A549 (cell line): Measurements from ENCODE around the gene ZFYVE19.

ENCODE experiments used
- CBX8 ChIP-seq: fragments of 200-600 bp; sonication (generic); IDR thresholded peaks from 2 replicates; pipeline ENCODE4 v1.6.1; 2016
- CEBPB ChIP-seq, 2 experiments: fragments of >200 bp in 1 of 2; sonication (Bioruptor Twin) in 1 of 2; formaldehyde crosslinking in 1 of 2; IDR thresholded peaks; 2 replicates each; pipeline ENCODE4 v1.6.1; 2012 to 2016
- CTCF ChIP-seq: fragments of >200 bp; sonication (Bioruptor Twin); formaldehyde crosslinking; IDR thresholded peaks from 3 replicates; pipeline ENCODE4 v1.5.1; 2016
- EP300 ChIP-seq, 2 experiments: fragments of >200 bp; sonication (Bioruptor Twin); formaldehyde crosslinking; IDR thresholded peaks; 2 replicates in 1 of 2; 3 replicates in 1 of 2; pipeline ENCODE4 v1.6.1; 2016 to 2017
- FOXS1 ChIP-seq: fragments of 250-450 bp; sonication (Bioruptor Pico); IDR thresholded peaks from 2 replicates; pipeline ENCODE4 v1.5.0; 2020; ENCODE audit warnings: mild to moderate bottlenecking, moderate library complexity
- MAX ChIP-seq: IDR thresholded peaks from 2 replicates; pipeline ENCODE4 v1.6.1; 2012
- MYC ChIP-seq: IDR thresholded peaks from 2 replicates; pipeline ENCODE4 v1.6.1; 2012; ENCODE audit warnings: mild to moderate bottlenecking, inconsistent platforms, low read length, improper control_type of control experiment, borderline replicate concordance
- PHF8 ChIP-seq: fragments of 200-600 bp; sonication (generic); IDR thresholded peaks from 2 replicates; pipeline ENCODE4 v1.6.1; 2016; ENCODE audit warnings: low read depth, mild to moderate bottlenecking, antibody characterized with exemption, moderate library complexity, borderline replicate concordance
- POLR2A ChIP-seq: IDR thresholded peaks from 2 replicates; pipeline ENCODE4 v1.6.1; 2012; ENCODE audit warnings: mild to moderate bottlenecking, low read length
- POLR2AphosphoS2 ChIP-seq: conservative IDR thresholded peaks from 2 replicates; pipeline ENCODE4 v1.6.1; 2012; ENCODE audit warnings: low read length, improper control_type of control experiment, inconsistent platforms
- RAD21 ChIP-seq, 2 experiments: fragments of >200 bp in 1 of 2; sonication (Bioruptor Twin) in 1 of 2; formaldehyde crosslinking in 1 of 2; IDR thresholded peaks in 1 of 2; conservative IDR thresholded peaks in 1 of 2; 2 replicates in 1 of 2; 3 replicates in 1 of 2; pipeline ENCODE4 v1.6.1; 2012 to 2018; ENCODE audit warnings: inconsistent platforms in 1 of 2
- RARB ChIP-seq: fragments of 250-450 bp; sonication (Bioruptor Pico); IDR thresholded peaks from 2 replicates; pipeline ENCODE4 v1.8.0; 2021; ENCODE audit warnings: mild to moderate bottlenecking, moderate library complexity
- REST ChIP-seq: fragments of 200-600 bp; sonication (generic); IDR thresholded peaks from 2 replicates; pipeline ENCODE4 v1.6.1; 2016; ENCODE audit warnings: antibody characterized with exemption, mild to moderate bottlenecking, moderate library complexity
- SMC3 ChIP-seq: fragments of >200 bp; sonication (Bioruptor Twin); formaldehyde crosslinking; IDR thresholded peaks from 3 replicates; pipeline ENCODE4 v1.6.1; 2018; ENCODE audit warnings: inconsistent platforms

GRCh38 chr15:40785814-40786213 is 21.1 kb upstream of the ZFYVE19 start:
- TF ChIP-seq CEBPB (IDR thresholded peaks at IDR 0.05) (no peak), CTCF (no peak), REST (no peak), MAX (no peak), POLR2A (no peak), FOXS1 (CRISPR knock-in tag) (no peak), SMC3 (no peak), MYC (no peak), CBX8 (no peak), RAD21 (conservative IDR thresholded peaks at IDR 0.05 in 1 of 2, IDR thresholded peaks at IDR 0.05 in 1 of 2) (no peak), RARB (no peak), POLR2AphosphoS2 (no peak), PHF8 (no peak), EP300 (IDR thresholded peaks at IDR 0.05) (no peak)
